CD8-positive, alpha-beta memory T cell (primary cell): ENCODE results near the gene GOLIM4. TPM values are rescaled to one million over a fixed set of nuclear protein-coding genes. Genes with fewer than 3 reads are reported as not detected.

Experiments
- CTCF ChIA-PET: fragments of 350-600 bp; sonication (Branson Sonifier 250); formaldehyde crosslinking; loops from one replicate; lab custom pipeline; 2021; ENCODE audit warnings: antibody characterized with exemption; lab: Charles Lee
- POLR2A ChIA-PET: fragments of 350-600 bp; sonication (Branson Sonifier 250); formaldehyde crosslinking; loops from one replicate; lab custom pipeline; 2021; ENCODE audit warnings: antibody characterized with exemption; lab: Charles Lee
- DNase-seq, 5 donors: peaks; one replicate each; pipeline versions ENCODE4 v3.0.0 to v3.0.0-alpha.2; 2020 to 2022; ENCODE audit warnings: mixed read lengths in 1 of 5
- H3K27ac ChIP-seq: one replicate; pipeline ENCODE4 v1.7.0; 2013; ENCODE audit warnings: low read depth, mild to moderate bottlenecking, low read length, moderate library complexity
- H3K27me3 ChIP-seq: 2 replicates; pipeline ENCODE4 v1.7.0; 2013; ENCODE audit warnings: low read length, mild to moderate bottlenecking; ENCODE audit not compliant: insufficient read depth, poor library complexity, severe bottlenecking
- H3K36me3 ChIP-seq: 2 replicates; pipeline ENCODE4 v1.7.0; 2013; ENCODE audit warnings: mild to moderate bottlenecking, low read length, moderate library complexity; ENCODE audit not compliant: insufficient read depth
- H3K4me1 ChIP-seq: 2 replicates; pipeline ENCODE4 v1.7.0; 2013; ENCODE audit warnings: mild to moderate bottlenecking, low read length, moderate library complexity; ENCODE audit not compliant: insufficient read depth
- H3K4me3 ChIP-seq: 2 replicates; pipeline ENCODE4 v1.7.0; 2013; ENCODE audit warnings: mild to moderate bottlenecking, low read length
- H3K9me3 ChIP-seq: 2 replicates; pipeline ENCODE4 v1.7.0; 2013; ENCODE audit warnings: mild to moderate bottlenecking, low read length
- H3K27ac Mint-ChIP-seq, 8 donors: one replicate each; pipeline ENCODE4 v1.8.0; 2020 to 2021; ENCODE audit warnings: mixed read lengths in 8 of 8, mild to moderate bottlenecking in 6 of 8, inconsistent platforms in 3 of 8, moderate library complexity in 3 of 8
- H3K27me3 Mint-ChIP-seq, 2 donors: one replicate each; pipeline ENCODE4 v1.8.0; 2020 to 2021; ENCODE audit warnings: mixed read lengths in 2 of 2, mild to moderate bottlenecking in 1 of 2, moderate library complexity in 1 of 2
- H3K36me3 Mint-ChIP-seq, 3 donors: one replicate each; pipeline ENCODE4 v1.8.0; 2020 to 2021; ENCODE audit warnings: mixed read lengths in 3 of 3, inconsistent platforms in 1 of 3, mild to moderate bottlenecking in 1 of 3
- H3K4me1 Mint-ChIP-seq, 3 donors: one replicate each; pipeline ENCODE4 v1.8.0; 2020 to 2021; ENCODE audit warnings: mixed read lengths in 3 of 3, inconsistent platforms in 1 of 3, mild to moderate bottlenecking in 1 of 3
- H3K4me3 Mint-ChIP-seq, 7 donors: one replicate each; pipeline ENCODE4 v1.8.0; 2020 to 2021; ENCODE audit warnings: mixed read lengths in 7 of 7, mild to moderate bottlenecking in 6 of 7, moderate library complexity in 4 of 7, inconsistent platforms in 2 of 7
- H3K9me3 Mint-ChIP-seq, 5 donors: one replicate each; pipeline ENCODE4 v1.8.0; 2020 to 2022; ENCODE audit warnings: mixed read lengths in 5 of 5, mild to moderate bottlenecking in 3 of 5, moderate library complexity in 2 of 5, inconsistent platforms in 1 of 5
- polyA plus RNA-seq: library from polyadenylated mRNA; unstranded; fragments of 300-500 nt; fragmentation: Illumina TruSeq; gene quantifications from one replicate; pipeline ENCODE4 v1.2.3, GENCODE V29; 2021
- total RNA-seq, 2 experiments: library from RNA; stranded (reverse); gene quantifications; one replicate each; pipeline ENCODE4 v1.2.3, GENCODE V29; 2021

The GOLIM4 gene
- total and polyA plus RNA-seq, 3 experiments from 2014 or later: 1.3 to 7.3 (median 7.2) TPM

GRCh38 chr3:168003911-168004310, 91.8 kb downstream of the GOLIM4 start:
- H3K9me3 Mint-ChIP-seq: no peaks in the 10 kb centered on the region
- H3K27ac ChIP-seq: no peak overlapping the region
- no peaks in the 10 kb centered on the region for H3K4me1 Mint-ChIP-seq
- ChIA-PET CTCF (no interaction called here), POLR2A (no interaction called here)
- no peak for DNase-seq
- no peaks in the 10 kb centered on the region for H3K9me3 ChIP-seq
- H3K36me3 ChIP-seq: no peaks in the 10 kb centered on the region
- H3K27me3 Mint-ChIP-seq: peaks cover 0 to 3% of the 10 kb centered on the region in 2 donors
- H3K27me3 ChIP-seq: no peaks in the 10 kb centered on the region
- H3K4me1 ChIP-seq: no peaks in the 10 kb centered on the region
- no peak overlapping the region for H3K27ac Mint-ChIP-seq
- no peak overlapping the region for H3K4me3 Mint-ChIP-seq
- no peak overlapping the region for H3K4me3 ChIP-seq
- H3K36me3 Mint-ChIP-seq: no peaks in the 10 kb centered on the region

GRCh38 chr3:168002786-168003368, 92.8 kb downstream of the GOLIM4 start:
- Histone ChIP-seq H3K27ac (no peak overlapping the region), H3K9me3 (no peaks in the 10 kb centered on the region), H3K4me3 (no peak overlapping the region), H3K27me3 (no peaks in the 10 kb centered on the region), H3K4me1 (no peaks in the 10 kb centered on the region), H3K36me3 (no peaks in the 10 kb centered on the region)
- DNase-seq: no peak
- ChIA-PET CTCF (no interaction called here), POLR2A (no interaction called here)
- Mint-ChIP-seq H3K4me1 (no peaks in the 10 kb centered on the region), H3K9me3 (no peaks in the 10 kb centered on the region), H3K27me3 (peaks cover 0 to 3% of the 10 kb centered on the region in 2 donors), H3K27ac (no peak overlapping the region), H3K4me3 (no peak overlapping the region), H3K36me3 (no peaks in the 10 kb centered on the region)

GRCh38 chr3:168001244-168001643, 94.5 kb downstream of the GOLIM4 start:
- Histone ChIP-seq H3K4me1 (no peaks in the 10 kb centered on the region), H3K27me3 (no peaks in the 10 kb centered on the region), H3K4me3 (no peak overlapping the region), H3K27ac (no peak overlapping the region), H3K9me3 (no peaks in the 10 kb centered on the region), H3K36me3 (no peaks in the 10 kb centered on the region)
- H3K4me3 Mint-ChIP-seq: no peak overlapping the region
- no peak overlapping the region for H3K27ac Mint-ChIP-seq
- no peaks in the 10 kb centered on the region for H3K4me1 Mint-ChIP-seq
- ChIA-PET CTCF (no interaction called here), POLR2A (no interaction called here)
- no peaks in the 10 kb centered on the region for H3K36me3 Mint-ChIP-seq
- no peaks in the 10 kb centered on the region for H3K9me3 Mint-ChIP-seq
- no peak for DNase-seq
- no peaks in the 10 kb centered on the region for H3K27me3 Mint-ChIP-seq

- Histone ChIP-seq H3K4me3 (no peak overlapping the region), H3K27ac (no peak overlapping the region), H3K27me3 (no peaks in the 10 kb centered on the region), H3K4me1 (no peaks in the 10 kb centered on the region), H3K36me3 (no peaks in the 10 kb centered on the region), H3K9me3 (no peaks in the 10 kb centered on the region)
- Mint-ChIP-seq H3K27ac (no peak overlapping the region), H3K36me3 (no peaks in the 10 kb centered on the region), H3K9me3 (no peaks in the 10 kb centered on the region), H3K4me1 (no peaks in the 10 kb centered on the region), H3K4me3 (no peak overlapping the region), H3K27me3 (no peaks in the 10 kb centered on the region)
- no peak for DNase-seq
- POLR2A ChIA-PET: no interaction called here
- CTCF ChIA-PET: interaction anchor here (0.8 kb wide), 1 partner anchor 8 kb away, joined by 3 read pairs; no protein-coding TSS in a partner anchor
Measured at GRCh38 chr3:167998253-167998652, 97.5 kb downstream of the GOLIM4 start.

- H3K27me3 ChIP-seq: no peaks in the 10 kb centered on the region
- POLR2A ChIA-PET: no interaction called here
Measured at GRCh38 chr3:167996514-167996913, 99.2 kb downstream of the GOLIM4 start.

GRCh38 chr3:167992381-167992780, 103.3 kb downstream of the GOLIM4 start:
- Histone ChIP-seq H3K9me3 (no peaks in the 10 kb centered on the region), H3K4me1 (no peaks in the 10 kb centered on the region), H3K27ac (no peak overlapping the region), H3K36me3 (no peaks in the 10 kb centered on the region), H3K4me3 (no peak overlapping the region), H3K27me3 (no peaks in the 10 kb centered on the region)
- H3K9me3 Mint-ChIP-seq: peaks cover 0 to 2% (median 0%) of the 10 kb centered on the region in 5 donors
- ChIA-PET CTCF (no interaction called here), POLR2A (no interaction called here)
- H3K27me3 Mint-ChIP-seq: no peaks in the 10 kb centered on the region
- DNase-seq: no peak
- H3K4me1 Mint-ChIP-seq: no peaks in the 10 kb centered on the region
- no peak overlapping the region for H3K27ac Mint-ChIP-seq
- H3K4me3 Mint-ChIP-seq: no peak overlapping the region
- no peaks in the 10 kb centered on the region for H3K36me3 Mint-ChIP-seq

More at GRCh38 chr3:167996514-167996913, 99.2 kb downstream of the GOLIM4 start:
- H3K4me3 ChIP-seq: no peak overlapping the region
- H3K36me3 ChIP-seq: no peaks in the 10 kb centered on the region
- H3K27ac ChIP-seq: no peak overlapping the region
- H3K9me3 ChIP-seq: no peaks in the 10 kb centered on the region
- Mint-ChIP-seq H3K27ac (no peak overlapping the region), H3K36me3 (no peaks in the 10 kb centered on the region), H3K4me1 (no peaks in the 10 kb centered on the region), H3K9me3 (no peaks in the 10 kb centered on the region), H3K4me3 (no peak overlapping the region), H3K27me3 (no peaks in the 10 kb centered on the region)
- DNase-seq: no peak
- H3K4me1 ChIP-seq: no peaks in the 10 kb centered on the region
- CTCF ChIA-PET: no interaction called here

- H3K27me3 Mint-ChIP-seq: no peaks in the 10 kb centered on the region
- POLR2A ChIA-PET: no interaction called here
Measured at GRCh38 chr3:167991213-167991612, 104.5 kb downstream of the GOLIM4 start.

GRCh38 chr3:167989999-167990398, 105.7 kb downstream of the GOLIM4 start:
- Mint-ChIP-seq H3K27ac (no peak overlapping the region), H3K27me3 (no peaks in the 10 kb centered on the region), H3K9me3 (peaks cover 0 to 3% (median 0%) of the 10 kb centered on the region in 5 donors), H3K36me3 (no peaks in the 10 kb centered on the region), H3K4me1 (no peaks in the 10 kb centered on the region), H3K4me3 (no peak overlapping the region)
- CTCF ChIA-PET: no interaction called here
- H3K4me1 ChIP-seq: no peaks in the 10 kb centered on the region
- no peaks in the 10 kb centered on the region for H3K36me3 ChIP-seq
- no peak for DNase-seq
- H3K27me3 ChIP-seq: no peaks in the 10 kb centered on the region
- no peaks in the 10 kb centered on the region for H3K9me3 ChIP-seq
- H3K4me3 ChIP-seq: no peak overlapping the region
- POLR2A ChIA-PET: no interaction called here
- no peak overlapping the region for H3K27ac ChIP-seq

More at GRCh38 chr3:167991213-167991612, 104.5 kb downstream of the GOLIM4 start:
- H3K4me3 ChIP-seq: no peak overlapping the region
- Mint-ChIP-seq H3K36me3 (no peaks in the 10 kb centered on the region), H3K4me3 (no peak overlapping the region), H3K27ac (no peak overlapping the region), H3K9me3 (peaks cover 0 to 3% (median 0%) of the 10 kb centered on the region in 5 donors), H3K4me1 (no peaks in the 10 kb centered on the region)
- CTCF ChIA-PET: no interaction called here
- H3K27me3 ChIP-seq: no peaks in the 10 kb centered on the region
- no peaks in the 10 kb centered on the region for H3K4me1 ChIP-seq
- no peaks in the 10 kb centered on the region for H3K36me3 ChIP-seq
- DNase-seq: no peak
- H3K9me3 ChIP-seq: no peaks in the 10 kb centered on the region
- H3K27ac ChIP-seq: no peak overlapping the region
